ENCODE results near the gene TM7SF3.
A peak's percentile ranks its signal among the peaks of the same experiment; 100 is the strongest.
"Not testable (repeated sequence)": the region's sequence is repeated elsewhere in the genome, so short reads cannot be mapped to it uniquely, and the experiment has no call there.

Gene TM7SF3, protein sequence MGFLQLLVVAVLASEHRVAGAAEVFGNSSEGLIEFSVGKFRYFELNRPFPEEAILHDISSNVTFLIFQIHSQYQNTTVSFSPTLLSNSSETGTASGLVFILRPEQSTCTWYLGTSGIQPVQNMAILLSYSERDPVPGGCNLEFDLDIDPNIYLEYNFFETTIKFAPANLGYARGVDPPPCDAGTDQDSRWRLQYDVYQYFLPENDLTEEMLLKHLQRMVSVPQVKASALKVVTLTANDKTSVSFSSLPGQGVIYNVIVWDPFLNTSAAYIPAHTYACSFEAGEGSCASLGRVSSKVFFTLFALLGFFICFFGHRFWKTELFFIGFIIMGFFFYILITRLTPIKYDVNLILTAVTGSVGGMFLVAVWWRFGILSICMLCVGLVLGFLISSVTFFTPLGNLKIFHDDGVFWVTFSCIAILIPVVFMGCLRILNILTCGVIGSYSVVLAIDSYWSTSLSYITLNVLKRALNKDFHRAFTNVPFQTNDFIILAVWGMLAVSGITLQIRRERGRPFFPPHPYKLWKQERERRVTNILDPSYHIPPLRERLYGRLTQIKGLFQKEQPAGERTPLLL

DNA sequence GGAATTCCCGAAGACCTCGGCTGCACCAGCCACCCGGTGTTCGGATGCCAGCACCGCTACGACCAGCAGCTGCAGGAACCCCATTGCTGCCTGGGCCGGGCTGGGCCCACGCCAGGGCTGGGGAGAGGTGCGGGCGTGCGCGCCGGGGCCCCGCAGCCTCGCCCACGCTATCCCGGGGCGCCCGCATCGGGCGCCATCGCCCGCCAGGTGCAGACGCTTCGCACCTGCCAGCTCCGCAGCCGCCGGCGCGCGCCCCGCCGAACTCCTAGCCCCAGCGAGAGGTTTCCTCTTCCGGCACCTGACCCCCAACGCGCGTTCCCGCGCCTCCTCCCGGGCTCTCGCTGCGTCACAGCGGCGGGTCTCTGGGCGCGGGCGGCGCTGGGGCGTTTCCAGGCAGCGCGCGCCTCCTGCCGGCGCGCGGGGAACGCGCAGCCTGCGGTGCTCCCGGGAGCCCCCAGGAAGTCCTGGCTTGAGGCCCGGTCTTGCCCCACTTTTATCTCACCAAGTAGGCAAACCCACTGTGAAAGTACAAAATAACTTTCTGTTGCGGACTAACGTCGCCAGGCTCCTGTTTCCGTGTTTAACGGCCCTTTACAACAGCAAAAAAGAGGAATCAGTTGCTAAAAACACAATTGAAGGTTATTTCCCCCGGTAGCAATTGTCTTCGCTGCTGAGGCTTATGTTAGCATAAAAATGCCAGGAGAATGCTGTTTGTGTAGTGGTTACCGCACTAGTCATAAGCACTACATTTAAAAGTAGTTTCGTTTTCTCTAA lies at the start of gene TM7SF3:
TM7SF3 (minus strand) TSS at position 300 of the 774 bp plus-strand sequence; CDS start at position 84, 216 bp downstream.
- peak; percentile 87 for DNase-seq

DNA sequence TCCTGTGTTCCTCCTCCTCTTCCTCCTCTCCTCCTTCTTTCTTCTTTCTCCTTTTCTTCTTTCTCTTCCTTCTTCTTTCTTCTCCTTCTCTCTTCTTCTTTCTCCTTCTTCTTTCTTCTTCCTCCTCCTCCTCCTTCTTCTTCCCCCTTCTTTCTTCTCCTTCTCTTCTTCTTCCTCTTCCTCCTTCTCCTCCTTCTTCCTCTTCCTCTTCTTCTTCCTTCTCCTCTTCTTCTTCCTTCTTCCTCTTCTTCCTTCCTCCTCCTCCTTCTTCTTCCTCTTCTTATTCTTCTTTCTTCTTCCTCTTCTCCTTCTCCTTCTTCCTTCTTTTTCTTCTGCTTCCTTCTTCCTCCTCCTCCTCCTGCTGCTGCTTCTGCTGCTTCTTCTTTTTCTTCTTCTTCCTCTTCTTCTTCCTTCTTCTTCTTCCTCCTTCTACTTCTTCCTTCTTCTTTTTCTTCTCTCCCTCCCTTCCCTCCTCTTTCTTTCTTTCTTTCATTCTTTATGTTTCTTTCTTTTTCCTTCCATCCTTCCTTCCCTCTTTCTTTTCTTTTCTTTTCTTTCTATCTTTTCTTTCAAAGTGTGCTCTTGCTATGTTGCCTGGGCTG lies 49.2 kb upstream of the TM7SF3 start:
- DNase-seq = no peak

- no peak for DNase-seq
Measured at GRCh38 chr12:27061317-27061716, 47.1 kb upstream of the TM7SF3 start.

- no peak for DNase-seq
Measured at GRCh38 chr12:27060740-27061139, 46.6 kb upstream of the TM7SF3 start.

DNA sequence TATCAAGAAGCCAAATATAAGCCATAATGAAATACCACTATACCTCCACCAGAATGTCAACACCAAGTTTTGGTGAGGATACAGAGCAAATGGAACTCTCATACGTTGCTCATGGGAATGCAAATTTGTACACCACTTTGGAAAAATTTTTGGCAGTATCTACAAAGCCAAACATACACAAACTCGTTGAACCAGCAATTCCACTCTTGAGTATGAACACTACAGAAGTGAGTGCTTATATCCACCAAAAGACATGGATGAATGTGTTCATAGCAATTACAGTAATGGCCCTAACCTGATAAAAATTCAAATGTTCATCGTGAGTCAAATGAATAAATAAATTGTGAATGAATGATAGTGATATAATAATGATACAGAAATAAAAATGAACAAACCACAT lies 43.4 kb upstream of the TM7SF3 start:
- no peak for DNase-seq

DNA sequence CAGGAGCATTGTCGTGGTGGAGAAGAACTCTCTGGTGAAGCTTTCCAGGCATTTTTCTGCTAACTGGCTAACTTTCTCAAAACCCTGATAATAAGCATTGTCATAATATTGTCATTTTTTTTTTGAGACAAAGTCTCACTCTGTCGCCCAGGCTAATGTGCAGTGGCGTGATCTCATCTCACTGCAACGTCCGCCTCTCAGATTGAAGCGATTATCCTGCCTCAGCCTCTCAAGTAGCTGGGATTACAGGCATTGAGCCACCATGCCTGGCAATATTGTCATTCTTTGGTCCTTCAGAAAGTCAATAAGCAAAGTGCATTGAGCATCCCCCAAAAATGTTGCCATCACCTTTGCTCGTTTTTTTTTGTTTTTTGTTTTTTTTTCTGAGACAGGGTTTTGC lies 41.8 kb upstream of the TM7SF3 start:
- DNase-seq = no peak

- DNase-seq = no peak
Measured at GRCh38 chr12:27052742-27053141, 38.6 kb upstream of the TM7SF3 start.

DNA sequence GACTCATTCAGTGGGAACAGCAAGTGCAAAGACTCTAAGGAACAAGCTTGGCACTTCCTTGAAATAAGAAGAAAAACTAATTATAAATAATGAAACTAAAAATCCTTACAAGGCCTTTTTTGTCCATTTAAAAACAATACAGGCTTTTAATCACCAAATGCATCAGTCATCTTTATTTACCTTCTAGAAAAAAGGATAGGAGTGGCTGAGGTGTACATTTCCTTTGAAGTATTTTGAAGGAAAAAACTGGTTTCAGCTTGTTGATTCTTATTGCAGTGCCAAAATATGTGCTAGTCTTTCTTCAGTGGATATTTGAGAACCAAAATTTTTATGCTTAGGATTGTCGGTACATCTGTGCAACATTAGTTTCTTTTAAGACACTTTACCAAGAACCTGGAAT lies 38.0 kb upstream of the TM7SF3 start:
- no peak for DNase-seq

GRCh38 chr12:27048822-27049752 lies 34.9 kb upstream of the TM7SF3 start:
- DNase-seq = no peak

- DNase-seq = not testable (repeated sequence)
Measured at GRCh38 chr12:27042018-27042417, 27.8 kb upstream of the TM7SF3 start.

- not testable (repeated sequence) for DNase-seq
Measured at GRCh38 chr12:27040637-27041036, 26.5 kb upstream of the TM7SF3 start.

- no peak for DNase-seq
Measured at GRCh38 chr12:27034607-27035293, 20.6 kb upstream of the TM7SF3 start.

GRCh38 chr12:27032679-27033078 lies 18.5 kb upstream of the TM7SF3 start:
- DNase-seq = no peak

- no peak for DNase-seq
Measured at GRCh38 chr12:27031531-27031930, 17.3 kb upstream of the TM7SF3 start.

DNA sequence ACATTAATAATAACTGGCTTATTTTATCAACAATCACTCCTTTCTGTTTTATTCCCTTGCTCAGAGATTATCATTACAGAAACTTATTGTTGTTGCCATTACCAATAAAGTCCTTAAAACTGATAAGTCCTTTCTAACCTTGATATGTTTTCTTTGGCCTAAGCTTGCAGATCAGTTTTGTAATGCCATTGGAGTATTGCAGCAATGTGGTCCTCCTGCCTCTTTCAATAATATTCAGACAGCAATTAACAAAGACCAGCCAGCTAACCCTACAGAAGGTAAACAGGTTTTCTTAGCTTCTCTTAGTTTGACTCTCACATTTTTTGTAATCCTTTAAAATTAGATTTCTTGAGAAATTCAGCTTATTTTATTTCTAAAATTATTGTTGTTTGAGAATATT lies 12.1 kb upstream of the TM7SF3 start:
- no peak for DNase-seq

GRCh38 chr12:27025116-27025515 lies 10.9 kb upstream of the TM7SF3 start:
- DNase-seq = no peak

GRCh38 chr12:27024291-27024690 lies 10.1 kb upstream of the TM7SF3 start:
- no peak for DNase-seq

DNA sequence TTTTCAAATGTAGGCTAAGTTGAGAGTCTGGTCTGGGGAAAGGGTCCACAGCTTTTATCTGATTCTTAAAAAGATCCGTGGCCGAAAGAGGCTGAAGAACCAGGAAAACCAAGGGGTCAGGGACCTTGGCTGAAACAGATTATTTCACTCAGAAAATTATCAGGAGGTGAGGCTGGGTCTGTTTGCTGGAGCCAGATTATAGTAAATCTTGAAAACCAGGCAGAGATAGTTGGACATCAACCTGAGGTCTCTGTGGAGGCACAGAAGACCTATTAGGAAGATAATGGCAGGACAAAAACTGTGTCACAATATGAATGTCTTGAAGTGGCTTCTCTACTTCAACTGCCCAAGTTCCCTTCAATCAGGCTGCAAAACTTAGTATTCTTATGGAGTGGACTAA lies 6.6 kb upstream of the TM7SF3 start:
- DNase-seq = no peak

DNA sequence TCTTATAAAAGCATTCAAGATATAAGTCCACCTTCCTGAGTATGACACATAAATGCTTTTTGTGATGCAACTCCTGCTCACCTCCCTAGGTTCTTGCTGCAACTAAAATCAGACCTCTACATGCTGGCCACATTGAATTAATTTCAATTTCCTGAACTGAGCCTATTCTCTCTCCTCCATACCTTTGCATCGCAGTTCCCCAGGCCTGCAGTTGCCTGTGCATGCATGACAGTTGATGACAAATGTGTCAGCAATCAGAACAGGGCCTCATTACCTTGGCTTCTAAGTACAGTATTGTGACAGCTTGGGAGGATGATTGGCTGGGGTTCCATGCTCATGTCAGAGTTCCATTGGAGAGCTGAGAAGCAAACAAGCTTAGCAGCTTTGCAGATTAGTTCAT lies 3.9 kb upstream of the TM7SF3 start:
- no peak for DNase-seq

- DNase-seq = not testable (repeated sequence)
Measured at GRCh38 chr12:27017163-27017823, 3.1 kb upstream of the TM7SF3 start.

GRCh38 chr12:27015730-27016076 lies 1.5 kb upstream of the TM7SF3 start:
- peak; percentile 35 for DNase-seq

All from NCI-H526 treated with DMSO at 0.1 percent for 48 hours (cell line).